Gastrocnemius medialis (tissue), 4 donors: ENCODE measurements around the gene FAM98A.

Experiments
- POLR2A ChIP-seq, 2 donors: fragments of 450-650 bp; IDR thresholded peaks; one replicate each; pipeline ENCODE4 v1.6.1; 2017; ENCODE audit warnings: antibody characterized with exemption in 2 of 2, mild to moderate bottlenecking in 2 of 2, moderate library complexity in 2 of 2
- TF ChIP-seq, protein P1 (sequence below), 5 experiments: fragments of 450-650 bp in 3 of 5; fragments of 200-600 bp in 2 of 5; sonication (generic) in 2 of 5; IDR thresholded peaks in 4 of 5; conservative IDR thresholded peaks in 1 of 5; 1 replicate in 4 of 5; 2 replicates in 1 of 5; pipeline ENCODE4 v1.5.1; 2016 to 2019; ENCODE audit warnings: antibody characterized with exemption in 5 of 5, mild to moderate bottlenecking in 3 of 5, moderate library complexity in 3 of 5

DNA sequence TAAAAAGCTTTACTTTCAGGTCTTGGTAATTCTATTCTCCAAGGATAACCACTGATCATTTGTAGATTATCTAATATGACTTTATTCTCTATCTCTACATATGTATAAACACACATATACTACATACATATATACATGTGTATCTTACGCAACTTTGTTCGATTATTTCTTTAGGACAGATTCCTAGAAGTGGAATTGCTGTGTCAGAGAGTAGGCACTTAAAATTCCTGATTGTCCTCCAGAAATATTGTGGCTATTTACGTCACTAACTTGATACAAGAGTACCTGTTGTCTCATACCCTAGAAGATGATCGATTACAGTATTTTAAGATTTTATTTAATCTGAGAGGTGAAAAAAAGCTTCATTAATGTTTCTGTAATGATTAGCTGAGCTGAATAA, 57.9 kb downstream of the FAM98A start:
- TF ChIP-seq, protein P1, sequence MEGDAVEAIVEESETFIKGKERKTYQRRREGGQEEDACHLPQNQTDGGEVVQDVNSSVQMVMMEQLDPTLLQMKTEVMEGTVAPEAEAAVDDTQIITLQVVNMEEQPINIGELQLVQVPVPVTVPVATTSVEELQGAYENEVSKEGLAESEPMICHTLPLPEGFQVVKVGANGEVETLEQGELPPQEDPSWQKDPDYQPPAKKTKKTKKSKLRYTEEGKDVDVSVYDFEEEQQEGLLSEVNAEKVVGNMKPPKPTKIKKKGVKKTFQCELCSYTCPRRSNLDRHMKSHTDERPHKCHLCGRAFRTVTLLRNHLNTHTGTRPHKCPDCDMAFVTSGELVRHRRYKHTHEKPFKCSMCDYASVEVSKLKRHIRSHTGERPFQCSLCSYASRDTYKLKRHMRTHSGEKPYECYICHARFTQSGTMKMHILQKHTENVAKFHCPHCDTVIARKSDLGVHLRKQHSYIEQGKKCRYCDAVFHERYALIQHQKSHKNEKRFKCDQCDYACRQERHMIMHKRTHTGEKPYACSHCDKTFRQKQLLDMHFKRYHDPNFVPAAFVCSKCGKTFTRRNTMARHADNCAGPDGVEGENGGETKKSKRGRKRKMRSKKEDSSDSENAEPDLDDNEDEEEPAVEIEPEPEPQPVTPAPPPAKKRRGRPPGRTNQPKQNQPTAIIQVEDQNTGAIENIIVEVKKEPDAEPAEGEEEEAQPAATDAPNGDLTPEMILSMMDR (IDR thresholded peaks at IDR 0.05 in 4 of 5, conservative IDR thresholded peaks at IDR 0.05 in 1 of 5): no peak
- no peak for TF ChIP-seq POLR2A (IDR thresholded peaks at IDR 0.05)
